Stimulated activated memory B cell treated with anti-CD40 and anti-IgM and Interleukin-4, amounts not matched to agents 10 μg/mL and 1 μg/mL and 100 μg/mL, for 72 hours (primary cell): ENCODE results near the gene TMPRSS3.

Source experiments
- ATAC-seq: fragments of 150-1000 bp; cut with Tn5 transposase; 2 replicates; pipeline ENCODE4 v1.10.0; 2021
- H3K27ac Mint-ChIP-seq: one replicate; pipeline ENCODE4 v1.8.0; 2022; ENCODE audit warnings: mild to moderate bottlenecking, mixed read lengths
- H3K27me3 Mint-ChIP-seq: one replicate; pipeline ENCODE4 v1.8.0; 2022; ENCODE audit warnings: mixed read lengths
- H3K36me3 Mint-ChIP-seq: one replicate; pipeline ENCODE4 v1.8.0; 2022; ENCODE audit warnings: mixed read lengths
- H3K4me1 Mint-ChIP-seq: one replicate; pipeline ENCODE4 v1.8.0; 2022; ENCODE audit warnings: mixed read lengths
- H3K4me3 Mint-ChIP-seq: one replicate; pipeline ENCODE4 v1.8.0; 2022; ENCODE audit warnings: mild to moderate bottlenecking, moderate library complexity, mixed read lengths
- H3K9me3 Mint-ChIP-seq: one replicate; pipeline ENCODE4 v1.8.0; 2022; ENCODE audit warnings: mixed read lengths

The TMPRSS3 gene

GRCh38 chr21:42378418-42378817 is 17.4 kb downstream of the TMPRSS3 start:
- ATAC-seq, result no peak
- Mint-ChIP-seq H3K36me3 (no peaks in the 10 kb centered on the region), H3K4me3 (no peak overlapping the region), H3K9me3 (peaks cover 12% of the 10 kb centered on the region), H3K4me1 (peaks cover 16% of the 10 kb centered on the region), H3K27ac (no peak overlapping the region), H3K27me3 (peaks cover 44% of the 10 kb centered on the region)

GRCh38 chr21:42377951-42378340 is 17.9 kb downstream of the TMPRSS3 start:
- Mint-ChIP-seq H3K9me3 (peaks cover 12% of the 10 kb centered on the region), H3K27me3 (peaks cover 48% of the 10 kb centered on the region), H3K4me3 (no peak overlapping the region), H3K36me3 (no peaks in the 10 kb centered on the region), H3K4me1 (peaks cover 16% of the 10 kb centered on the region), H3K27ac (no peak overlapping the region)
- no peak for ATAC-seq

GRCh38 chr21:42377211-42377950 is 18.5 kb downstream of the TMPRSS3 start:
- peaks cover 9% of the 10 kb centered on the region for H3K9me3 Mint-ChIP-seq
- H3K36me3 Mint-ChIP-seq, result no peaks in the 10 kb centered on the region
- no peak overlapping the region for H3K27ac Mint-ChIP-seq
- H3K27me3 Mint-ChIP-seq, result peaks cover 54% of the 10 kb centered on the region
- peaks cover 16% of the 10 kb centered on the region for H3K4me1 Mint-ChIP-seq
- ATAC-seq, result no peak
- H3K4me3 Mint-ChIP-seq, result no peak overlapping the region

GRCh38 chr21:42376338-42376982 is 19.4 kb downstream of the TMPRSS3 start:
- Mint-ChIP-seq H3K27me3 (peaks cover 63% of the 10 kb centered on the region), H3K9me3 (peaks cover 1% of the 10 kb centered on the region), H3K27ac (no peak overlapping the region), H3K4me1 (peaks cover 16% of the 10 kb centered on the region), H3K36me3 (no peaks in the 10 kb centered on the region), H3K4me3 (no peak overlapping the region)
- no peak for ATAC-seq

- H3K9me3 Mint-ChIP-seq, result no peaks in the 10 kb centered on the region
- H3K27ac Mint-ChIP-seq, result no peak overlapping the region
- H3K27me3 Mint-ChIP-seq, result peaks cover 68% of the 10 kb centered on the region
- no peak for ATAC-seq
- H3K4me1 Mint-ChIP-seq, result peaks cover 16% of the 10 kb centered on the region
- H3K36me3 Mint-ChIP-seq, result no peaks in the 10 kb centered on the region
- no peak overlapping the region for H3K4me3 Mint-ChIP-seq
Measured at GRCh38 chr21:42375966-42376337, 19.9 kb downstream of the TMPRSS3 start.

- Mint-ChIP-seq H3K27me3 (peaks cover 73% of the 10 kb centered on the region), H3K4me1 (peaks cover 16% of the 10 kb centered on the region), H3K9me3 (no peaks in the 10 kb centered on the region), H3K36me3 (no peaks in the 10 kb centered on the region), H3K27ac (peak overlapping the region; percentile 64), H3K4me3 (no peak overlapping the region)
- ATAC-seq, result no peak
Measured at GRCh38 chr21:42375506-42375905, 20.3 kb downstream of the TMPRSS3 start.

GRCh38 chr21:42374864-42375499 is 20.9 kb downstream of the TMPRSS3 start:
- H3K27me3 Mint-ChIP-seq, result peaks cover 78% of the 10 kb centered on the region
- ATAC-seq, result no peak
- no peaks in the 10 kb centered on the region for H3K9me3 Mint-ChIP-seq
- no peak overlapping the region for H3K4me3 Mint-ChIP-seq
- no peaks in the 10 kb centered on the region for H3K36me3 Mint-ChIP-seq
- peak overlapping the region; percentile 64 for H3K27ac Mint-ChIP-seq
- peaks cover 15% of the 10 kb centered on the region for H3K4me1 Mint-ChIP-seq

GRCh38 chr21:42374457-42374856 is 21.4 kb downstream of the TMPRSS3 start:
- Mint-ChIP-seq H3K36me3 (no peaks in the 10 kb centered on the region), H3K9me3 (no peaks in the 10 kb centered on the region), H3K27me3 (peaks cover 78% of the 10 kb centered on the region), H3K27ac (no peak overlapping the region), H3K4me1 (peaks cover 9% of the 10 kb centered on the region), H3K4me3 (no peak overlapping the region)
- ATAC-seq, result no peak

GRCh38 chr21:42373908-42374455 is 21.9 kb downstream of the TMPRSS3 start:
- Mint-ChIP-seq H3K9me3 (no peaks in the 10 kb centered on the region), H3K36me3 (no peaks in the 10 kb centered on the region), H3K4me1 (peaks cover 7% of the 10 kb centered on the region), H3K27ac (no peak overlapping the region), H3K4me3 (no peak overlapping the region), H3K27me3 (peaks cover 78% of the 10 kb centered on the region)
- ATAC-seq, result no peak

GRCh38 chr21:42373196-42373907 is 22.5 kb downstream of the TMPRSS3 start:
- no peak overlapping the region for H3K4me3 Mint-ChIP-seq
- H3K9me3 Mint-ChIP-seq, result no peaks in the 10 kb centered on the region
- H3K27ac Mint-ChIP-seq, result no peak overlapping the region
- no peak for ATAC-seq
- peaks cover 78% of the 10 kb centered on the region for H3K27me3 Mint-ChIP-seq
- H3K4me1 Mint-ChIP-seq, result peaks cover 7% of the 10 kb centered on the region
- no peaks in the 10 kb centered on the region for H3K36me3 Mint-ChIP-seq

- Mint-ChIP-seq H3K27me3 (peaks cover 66% of the 10 kb centered on the region), H3K4me1 (peaks cover 7% of the 10 kb centered on the region), H3K4me3 (no peak overlapping the region), H3K27ac (peak overlapping the region; percentile 36), H3K9me3 (no peaks in the 10 kb centered on the region), H3K36me3 (no peaks in the 10 kb centered on the region)
- peak; percentile 16 for ATAC-seq
Measured at GRCh38 chr21:42370894-42371654, 24.8 kb downstream of the TMPRSS3 start.

- ATAC-seq, result no peak
- no peaks in the 10 kb centered on the region for H3K9me3 Mint-ChIP-seq
Measured at GRCh38 chr21:42369821-42370220, 26.0 kb downstream of the TMPRSS3 start.

GRCh38 chr21:42367367-42368165 is 28.3 kb downstream of the TMPRSS3 start:
- no peaks in the 10 kb centered on the region for H3K4me1 Mint-ChIP-seq
- no peak overlapping the region for H3K4me3 Mint-ChIP-seq
- H3K9me3 Mint-ChIP-seq, result no peaks in the 10 kb centered on the region
- ATAC-seq, result no peak
- peaks cover 66% of the 10 kb centered on the region for H3K27me3 Mint-ChIP-seq
- H3K36me3 Mint-ChIP-seq, result no peaks in the 10 kb centered on the region
- H3K27ac Mint-ChIP-seq, result no peak overlapping the region

More at GRCh38 chr21:42369821-42370220, 26.0 kb downstream of the TMPRSS3 start:
- H3K27ac Mint-ChIP-seq, result no peak overlapping the region
- H3K4me3 Mint-ChIP-seq, result no peak overlapping the region
- H3K36me3 Mint-ChIP-seq, result no peaks in the 10 kb centered on the region
- H3K27me3 Mint-ChIP-seq, result peaks cover 66% of the 10 kb centered on the region
- peaks cover 7% of the 10 kb centered on the region for H3K4me1 Mint-ChIP-seq
